ENCODE results near the gene DPP3. TPM values are rescaled to one million over a fixed set of nuclear protein-coding genes. Genes with fewer than 3 reads are reported as not detected.

DPP3 gene
- total RNA-seq, 2 experiments from 2014 or later, result 47.2 to 53.4 TPM

GRCh38 chr11:66464916-66465315 is 15.3 kb upstream of the DPP3 start:
- peaks cover 18% of the 10 kb centered on the region for H3K9me3 ChIP-seq (ENCODE audit: low read length)
- H3K4me2 ChIP-seq (ENCODE audit: low read length), result peak overlapping the region; percentile 90
- H3K4me3 ChIP-seq (ENCODE audit: low read depth, low read length, poor library complexity, severe bottlenecking), result peak overlapping the region; percentile 69
- ChIA-PET CTCF (ENCODE audit: unreplicated experiment) (no interaction called here), POLR2A (no interaction called here)
- TF ChIP-seq CTCF (conservative IDR thresholded peaks at IDR 0.05; ENCODE audit: low read length), result no peak
- TF ChIP-seq EZH2phosphoT487 (IDR thresholded peaks at IDR 0.05; ENCODE audit: borderline replicate concordance, low read depth, low read length), result no peak
- no peaks in the 10 kb centered on the region for H3K9me2 ChIP-seq (ENCODE audit: insufficient read depth, low read length)
- H2AFZ ChIP-seq (ENCODE audit: low read length), result peak overlapping the region; percentile 77
- H3K36me3 ChIP-seq (ENCODE audit: insufficient read depth, low read length), result peaks cover 9% of the 10 kb centered on the region; the same call in 1 of the 2 replicates
- DNase-seq (ENCODE audit: low spot score), result no peak
- H3K27ac ChIP-seq (ENCODE audit: low read depth, low read length, poor library complexity, severe bottlenecking), result peak overlapping the region; percentile 73
- H3K4me1 ChIP-seq (ENCODE audit: insufficient read depth, low read length, poor library complexity, severe bottlenecking), result peaks cover 36% of the 10 kb centered on the region
- H4K20me1 ChIP-seq (ENCODE audit: insufficient read depth, low read length), result no peaks in the 10 kb centered on the region
- no TSS peak for BruUV-seq (replicated peaks)
- intact Hi-C loops (cut with micrococcal nuclease; ENCODE audit: unreplicated experiment), result no loop called here
- H3K79me2 ChIP-seq (ENCODE audit: insufficient read depth, low read depth, low read length), result no peaks in the 10 kb centered on the region

GRCh38 chr11:66465373-66466224 is 14.6 kb upstream of the DPP3 start:
- no TSS peak for BruUV-seq (replicated peaks)
- Histone ChIP-seq H3K4me2 (ENCODE audit: low read length) (peak overlapping the region; percentile 90), H3K79me2 (ENCODE audit: insufficient read depth, low read depth, low read length) (no peaks in the 10 kb centered on the region), H3K9me3 (ENCODE audit: low read length) (peaks cover 18% of the 10 kb centered on the region), H3K4me1 (ENCODE audit: insufficient read depth, low read length, poor library complexity, severe bottlenecking) (peaks cover 36% of the 10 kb centered on the region), H4K20me1 (ENCODE audit: insufficient read depth, low read length) (no peaks in the 10 kb centered on the region), H3K9me2 (ENCODE audit: insufficient read depth, low read length) (no peaks in the 10 kb centered on the region), H3K36me3 (ENCODE audit: insufficient read depth, low read length) (peaks cover 9% of the 10 kb centered on the region; the same call in 1 of the 2 replicates), H3K4me3 (ENCODE audit: low read depth, low read length, poor library complexity, severe bottlenecking) (peak overlapping the region; percentile 69), H2AFZ (ENCODE audit: low read length) (peak overlapping the region; percentile 77; the same call in 1 of the 2 replicates), H3K27ac (ENCODE audit: low read depth, low read length, poor library complexity, severe bottlenecking) (peak overlapping the region; percentile 73)
- ChIA-PET POLR2A (interaction anchor here (0.6 to 1.4 kb wide), 2 partner anchors 7 to 230 kb away, joined by 3 to 5 read pairs; no protein-coding TSS in a partner anchor), CTCF (ENCODE audit: unreplicated experiment) (no interaction called here)
- TF ChIP-seq CTCF (conservative IDR thresholded peaks at IDR 0.05; ENCODE audit: low read length) (no peak), EZH2phosphoT487 (IDR thresholded peaks at IDR 0.05; ENCODE audit: borderline replicate concordance, low read depth, low read length) (no peak)
- intact Hi-C loops (cut with micrococcal nuclease; ENCODE audit: unreplicated experiment), result no loop called here
- peak; percentile 66 for DNase-seq (ENCODE audit: low spot score)
